Psoas muscle (tissue), 8 donors: ENCODE measurements around the gene RASA3. TPM values are rescaled to one million over a fixed set of nuclear protein-coding genes. Genes with fewer than 3 reads are reported as not detected.

Experiments used
- ATAC-seq, 4 donors: fragments of 200-7000 bp; cut with Tn5 transposase; one replicate each; pipeline ENCODE4 v1.9.1; 2020; ENCODE audit warnings: moderate library complexity in 3 of 4, mild to moderate bottlenecking in 2 of 4
- DNase-seq, 2 donors: peaks; one replicate each; pipeline ENCODE4 v3.0.0-alpha.2; 2020
- H3K27ac ChIP-seq: fragments of 200-600 bp; one replicate; pipeline ENCODE4 v1.8.0; 2022
- H3K27me3 ChIP-seq, 3 donors: fragments of 200-600 bp in 1 of 3; one replicate each; pipeline versions ENCODE4 v1.6.1 to v1.8.0; 2013 to 2022; ENCODE audit warnings: low read length in 2 of 3, mild to moderate bottlenecking in 2 of 3, moderate library complexity in 1 of 3; ENCODE audit not compliant: insufficient read depth in 3 of 3
- H3K36me3 ChIP-seq, 2 donors: fragments of 200-600 bp in 1 of 2; one replicate each; pipeline versions ENCODE4 v1.6.1 to v1.8.0; 2013 to 2022; ENCODE audit warnings: low read depth in 1 of 2, mild to moderate bottlenecking in 1 of 2, moderate library complexity in 1 of 2; ENCODE audit not compliant: insufficient read depth in 1 of 2
- H3K4me1 ChIP-seq: fragments of 200-600 bp; one replicate; pipeline ENCODE4 v1.8.0; 2022
- H3K4me3 ChIP-seq: fragments of 200-600 bp; one replicate; pipeline ENCODE4 v1.8.0; 2022; ENCODE audit warnings: mild to moderate bottlenecking
- H3K9me3 ChIP-seq: fragments of 200-600 bp; one replicate; pipeline ENCODE4 v1.8.0; 2022
- WGBS, 3 donors: extraction: QIAGEN DNeasy Blood & Tissue Kit; methylation state at CpG; one replicate each; pipeline versions ENCODE4 v1.1.6 to v1.1.7; 2013; 5-methylcytosine and 5-hydroxymethylcytosine counted together
- intact Hi-C, 2 donors: fragments of 100-400 bp; cut with DNase I; formaldehyde crosslinking; loops; one replicate each; pipeline versions ENCODE4 v1.11.0 to v1.14.2; 2022
- polyA plus RNA-seq, 3 donors: library from polyadenylated mRNA; stranded (reverse); fragments of 200-250 nt; gene quantifications; one replicate each; pipeline ENCODE4 v1.2.3, GENCODE V29; 2013
- total RNA-seq, 4 donors: library from RNA; stranded (reverse); fragmentation: NEBNext Ultra II Directional in 2 of 4; extraction: Animal tissue kit (Norgen Biotek cat#: 25700) in 2 of 4; gene quantifications; one replicate each; pipeline versions ENCODE4 v1.2.1 to v1.2.4, GENCODE V29; 2021 to 2023
- TF ChIP-seq, protein P1 (sequence below): fragments of 200-600 bp; IDR thresholded peaks from one replicate; pipeline ENCODE4 v1.8.0; 2022; ENCODE audit warnings: antibody characterized with exemption
- donor health status: healthy with polysubstance abuse.
- donor health status: DM: no; HTN: no; CAD: no; lungs with moderate emphysema.
- donor health status: Bipolar disorder and iron deficiency.
- donor health status: healthy.
- donor health status: DM: yes; HTN: yes; CAD: no.
- donor health status: DM: no; HTN: no; CAD: no.
- donor health status: DM: no; HTN: no; CAD: no.
- donor health status: DM: yes; HTN: yes; CAD: no.

The RASA3 gene
- total and polyA plus RNA-seq, 7 donors, result 4.8 to 24.4 (median 13.1) TPM

GRCh38 chr13:113982296-113982661, 150.1 kb downstream of the RASA3 start:
- H3K9me3 ChIP-seq, result no peaks in the 10 kb centered on the region
- H3K4me1 ChIP-seq, result no peaks in the 10 kb centered on the region
- H3K27me3 ChIP-seq, result no peaks in the 10 kb centered on the region
- WGBS, 3 donors, result 92 to 97% (median 94%) methylated on average over 15 of the region's 15 CpGs
- no peak overlapping the region for H3K27ac ChIP-seq
- H3K4me3 ChIP-seq, result no peak overlapping the region
- intact Hi-C loops, result no loop called here
- H3K36me3 ChIP-seq, result peaks cover 3 to 46% of the 10 kb centered on the region in 2 donors
- ATAC-seq (no peak), DNase-seq (peak; percentile 7 to 39)
- TF ChIP-seq, protein P1, sequence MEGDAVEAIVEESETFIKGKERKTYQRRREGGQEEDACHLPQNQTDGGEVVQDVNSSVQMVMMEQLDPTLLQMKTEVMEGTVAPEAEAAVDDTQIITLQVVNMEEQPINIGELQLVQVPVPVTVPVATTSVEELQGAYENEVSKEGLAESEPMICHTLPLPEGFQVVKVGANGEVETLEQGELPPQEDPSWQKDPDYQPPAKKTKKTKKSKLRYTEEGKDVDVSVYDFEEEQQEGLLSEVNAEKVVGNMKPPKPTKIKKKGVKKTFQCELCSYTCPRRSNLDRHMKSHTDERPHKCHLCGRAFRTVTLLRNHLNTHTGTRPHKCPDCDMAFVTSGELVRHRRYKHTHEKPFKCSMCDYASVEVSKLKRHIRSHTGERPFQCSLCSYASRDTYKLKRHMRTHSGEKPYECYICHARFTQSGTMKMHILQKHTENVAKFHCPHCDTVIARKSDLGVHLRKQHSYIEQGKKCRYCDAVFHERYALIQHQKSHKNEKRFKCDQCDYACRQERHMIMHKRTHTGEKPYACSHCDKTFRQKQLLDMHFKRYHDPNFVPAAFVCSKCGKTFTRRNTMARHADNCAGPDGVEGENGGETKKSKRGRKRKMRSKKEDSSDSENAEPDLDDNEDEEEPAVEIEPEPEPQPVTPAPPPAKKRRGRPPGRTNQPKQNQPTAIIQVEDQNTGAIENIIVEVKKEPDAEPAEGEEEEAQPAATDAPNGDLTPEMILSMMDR, result no peak

GRCh38 chr13:113981611-113982295, 150.7 kb downstream of the RASA3 start:
- H3K27ac ChIP-seq, result no peak overlapping the region
- intact Hi-C loops, result no loop called here
- H3K9me3 ChIP-seq, result no peaks in the 10 kb centered on the region
- no peak for ATAC-seq
- DNase-seq, result peak; percentile 12 to 38
- WGBS, 3 donors, result 83 to 91% (median 83%) methylated on average over 28 of the region's 28 CpGs
- peaks cover 3 to 48% of the 10 kb centered on the region in 2 donors for H3K36me3 ChIP-seq
- no peaks in the 10 kb centered on the region for H3K27me3 ChIP-seq
- H3K4me3 ChIP-seq, result no peak overlapping the region
- no peaks in the 10 kb centered on the region for H3K4me1 ChIP-seq
- TF ChIP-seq, protein P1, result no peak

DNA sequence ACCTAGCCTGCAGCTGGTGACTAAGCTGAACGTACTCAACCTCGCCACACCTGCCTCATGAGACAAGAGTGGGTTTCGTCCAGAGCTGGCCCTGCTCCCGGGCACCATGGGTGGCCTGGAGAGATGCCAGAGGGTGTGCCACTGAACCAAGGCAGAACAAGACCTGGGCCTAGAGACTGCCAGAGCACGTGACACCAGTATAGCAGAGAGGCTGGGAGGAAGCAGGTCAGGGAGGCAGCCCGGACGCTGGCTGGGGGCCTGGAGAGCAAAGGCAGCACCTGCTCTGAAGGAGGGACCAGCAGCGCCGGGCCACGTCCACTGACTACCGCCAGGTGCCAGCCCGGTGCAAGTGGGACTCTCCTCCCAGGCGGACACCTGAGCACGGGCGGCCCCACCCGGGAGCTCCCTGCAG, 151.2 kb downstream of the RASA3 start:
- no peak overlapping the region for H3K4me3 ChIP-seq
- peak; percentile 27 to 60 for DNase-seq
- H3K4me1 ChIP-seq, result no peaks in the 10 kb centered on the region
- intact Hi-C loops, result no loop called here
- H3K27me3 ChIP-seq, result no peaks in the 10 kb centered on the region
- 59 to 65% (median 60%) methylated on average over 10 to 16 of the region's 16 CpGs for WGBS, 3 donors
- no peaks in the 10 kb centered on the region for H3K9me3 ChIP-seq
- TF ChIP-seq, protein P1, result no peak
- H3K36me3 ChIP-seq, result peaks cover 3 to 48% of the 10 kb centered on the region in 2 donors
- ATAC-seq, result peak; percentile 27 to 74 (median 64)
- H3K27ac ChIP-seq, result no peak overlapping the region

DNA sequence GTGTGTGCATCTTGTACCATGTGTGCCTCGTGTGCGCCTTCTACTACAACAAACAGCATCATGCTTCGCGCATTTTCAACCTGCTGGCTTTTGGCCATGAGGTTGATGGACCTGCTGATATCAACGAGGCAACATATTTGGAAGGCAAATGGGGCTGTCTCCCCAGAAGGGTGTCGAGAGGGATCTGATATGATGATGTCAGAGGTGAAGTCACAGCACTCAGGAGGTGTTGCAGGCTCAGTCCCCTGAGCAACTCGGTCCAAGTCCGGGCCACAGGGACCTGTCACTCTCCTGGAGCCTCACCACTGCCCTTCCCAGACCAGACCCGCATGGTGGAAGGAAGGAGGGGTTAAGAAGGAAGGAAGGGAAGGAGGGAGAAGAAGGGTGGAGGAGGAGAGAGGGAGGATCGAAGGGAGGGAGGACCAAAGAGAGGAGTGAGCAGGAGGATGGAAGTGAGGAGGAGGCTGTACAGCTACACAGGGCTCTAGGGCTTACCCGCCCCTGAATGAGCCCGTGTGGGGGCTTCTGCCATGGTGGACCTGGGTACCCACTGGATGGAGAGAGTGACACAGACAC, 151.8 kb downstream of the RASA3 start:
- H3K36me3 ChIP-seq, result peaks cover 3 to 51% of the 10 kb centered on the region in 2 donors

More for the DNA sequence above, 151.8 kb downstream of the RASA3 start:
- no peaks in the 10 kb centered on the region for H3K4me1 ChIP-seq
- TF ChIP-seq, protein P1, result no peak
- intact Hi-C loops, result no loop called here
- H3K9me3 ChIP-seq, result no peaks in the 10 kb centered on the region
- H3K27ac ChIP-seq, result no peak overlapping the region
- WGBS, 3 donors, result 90 to 93% (median 90%) methylated on average over 12 of the region's 12 CpGs
- peak in 1 of 4 donors; percentile 14 for ATAC-seq
- H3K4me3 ChIP-seq, result no peak overlapping the region
- no peaks in the 10 kb centered on the region for H3K27me3 ChIP-seq
- peak in 1 of 2 donors; percentile 14 for DNase-seq
